Aorta (tissue), 5 donors: ENCODE results near the gene ZNF44. TPM values are rescaled to one million over a fixed set of nuclear protein-coding genes. Genes with fewer than 3 reads are reported as not detected.
A peak's percentile ranks its signal among the peaks of the same experiment; 100 is the strongest.

Experiments used
- ATAC-seq: fragments of 200-7000 bp; cut with Tn5 transposase; one replicate; pipeline ENCODE4 v1.9.1; 2022; ENCODE audit warnings: moderate library complexity; ENCODE audit not compliant: low FRiP score
- DNase-seq, 2 donors: peaks; one replicate each; pipeline ENCODE4 v3.0.0-alpha.2; 2020
- H3K27ac ChIP-seq, 2 donors: one replicate each; pipeline ENCODE4 v1.5.1; 2013; ENCODE audit warnings: low read length in 2 of 2, mild to moderate bottlenecking in 2 of 2, moderate library complexity in 2 of 2, control low read depth in 1 of 2, inconsistent platforms in 1 of 2, low read depth in 1 of 2
- H3K27me3 ChIP-seq, 2 donors: one replicate each; pipeline ENCODE4 v1.6.1; 2013; ENCODE audit warnings: control low read depth in 1 of 2, low read length in 1 of 2, mild to moderate bottlenecking in 1 of 2, moderate library complexity in 1 of 2; ENCODE audit not compliant: insufficient read depth in 2 of 2, control insufficient read depth in 1 of 2
- H3K36me3 ChIP-seq, 2 donors: one replicate each; pipeline ENCODE4 v1.6.1; 2013; ENCODE audit warnings: control low read depth in 1 of 2, low read length in 1 of 2, mild to moderate bottlenecking in 1 of 2; ENCODE audit not compliant: insufficient read depth in 2 of 2, control insufficient read depth in 1 of 2
- H3K4me1 ChIP-seq, 2 donors: one replicate each; pipeline ENCODE4 v1.6.1; 2013; ENCODE audit warnings: low read length in 2 of 2, control low read depth in 1 of 2, mild to moderate bottlenecking in 1 of 2, moderate library complexity in 1 of 2; ENCODE audit not compliant: insufficient read depth in 2 of 2, control insufficient read depth in 1 of 2
- H3K4me3 ChIP-seq, 2 donors: one replicate each; pipeline ENCODE4 v1.5.1; 2013; ENCODE audit warnings: low read length in 2 of 2, control low read depth in 1 of 2, mild to moderate bottlenecking in 1 of 2
- H3K9me3 ChIP-seq: one replicate; pipeline ENCODE4 v1.6.1; 2013; ENCODE audit warnings: mild to moderate bottlenecking, low read length; ENCODE audit not compliant: control insufficient read depth
- WGBS, 2 donors: extraction: QIAGEN DNeasy Blood & Tissue Kit; methylation state at CpG; one replicate each; pipeline ENCODE4 v1.1.7; 2013; 5-methylcytosine and 5-hydroxymethylcytosine counted together
- intact Hi-C, 2 donors: fragments of 100-400 bp; cut with DNase I; formaldehyde crosslinking; loops; one replicate each; pipeline versions ENCODE4 v1.14.2 to v1.15.0; 2022
- polyA plus RNA-seq, 2 donors: library from polyadenylated mRNA; stranded (reverse); fragments of 200-250 nt; gene quantifications; one replicate each; pipeline ENCODE4 v1.2.3, GENCODE V29; 2013
- total RNA-seq, 2 donors: library from RNA; stranded (reverse); fragmentation: NEBNext Ultra II Directional; extraction: Animal tissue kit (Norgen Biotek cat#: 25700); gene quantifications; one replicate each; pipeline ENCODE4 v1.2.1, GENCODE V29; 2021
- donor health status: healthy with polysubstance abuse.
- donor health status: Bipolar disorder and iron deficiency.
- donor health status: DM: no; HTN: no; CAD: no.
- donor health status: DM: no; HTN: no; CAD: no.
- donor health status: DM: yes; HTN: yes; CAD: no.

ZNF44 gene
- total and polyA plus RNA-seq, 4 donors = 5.4 to 19.9 (median 11.8) TPM

- no peak for DNase-seq
- peak overlapping the region in 1 of 2 donors; percentile 11 for H3K4me3 ChIP-seq
- ATAC-seq = no peak
- peaks cover 39% of the 10 kb centered on the region for H3K9me3 ChIP-seq
- no peak overlapping the region for H3K27ac ChIP-seq
- H3K27me3 ChIP-seq = no peaks in the 10 kb centered on the region
- WGBS, 2 donors = 98 to 99% methylated on average over 11 of the region's 11 CpGs
- no peaks in the 10 kb centered on the region for H3K4me1 ChIP-seq
- intact Hi-C loops = no loop called here
- H3K36me3 ChIP-seq = peaks cover 20 to 39% of the 10 kb centered on the region in 2 donors
Measured at GRCh38 chr19:12272980-12273901, 21.4 kb downstream of the ZNF44 start.

- Histone ChIP-seq H3K27me3 (no peaks in the 10 kb centered on the region), H3K4me3 (no peak overlapping the region), H3K27ac (no peak overlapping the region), H3K9me3 (peaks cover 36% of the 10 kb centered on the region), H3K36me3 (peaks cover 20 to 39% of the 10 kb centered on the region in 2 donors), H3K4me1 (no peaks in the 10 kb centered on the region)
- intact Hi-C loops = no loop called here
- no peak for ATAC-seq
- DNase-seq = no peak
- 93 to 95% methylated on average over 5 of the region's 5 CpGs for WGBS, 2 donors
Measured at GRCh38 chr19:12272386-12272785, 22.3 kb downstream of the ZNF44 start.

DNA sequence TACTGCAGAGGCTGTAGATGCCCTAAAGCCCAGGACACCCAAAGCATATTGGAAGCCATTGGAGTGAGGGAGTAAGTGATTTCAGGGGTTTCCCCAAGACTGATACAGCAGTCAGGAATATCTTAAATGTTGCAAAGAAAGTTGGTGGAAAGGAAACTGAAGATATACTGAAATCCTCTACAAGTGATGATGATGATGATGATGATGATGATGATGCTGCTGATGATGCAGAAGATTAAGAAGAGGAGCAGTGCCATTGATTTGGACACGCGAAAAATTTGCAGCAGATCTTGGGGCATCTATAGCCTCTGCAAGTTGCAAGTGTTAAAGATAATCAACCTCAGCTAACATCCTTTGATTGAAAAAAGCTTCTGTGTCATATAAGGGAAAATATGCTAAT is 23.8 kb downstream of the ZNF44 start:
- DNase-seq (no peak), ATAC-seq (no peak)
- peaks cover 30% of the 10 kb centered on the region for H3K9me3 ChIP-seq
- no peaks in the 10 kb centered on the region for H3K4me1 ChIP-seq
- no peak overlapping the region for H3K4me3 ChIP-seq
- no peaks in the 10 kb centered on the region for H3K27me3 ChIP-seq
- H3K36me3 ChIP-seq = peaks cover 20 to 36% of the 10 kb centered on the region in 2 donors
- H3K27ac ChIP-seq = no peak overlapping the region
- 98 to 99% methylated on average over 2 of the region's 2 CpGs for WGBS, 2 donors
- intact Hi-C loops = no loop called here

- intact Hi-C loops = no loop called here
- WGBS, 2 donors = 73 to 74% methylated on average over 42 to 46 of the region's 46 CpGs
- H3K36me3 ChIP-seq = peaks cover 2 to 6% of the 10 kb centered on the region in 2 donors
- DNase-seq = peak in 1 of 2 donors; percentile 69
- ATAC-seq = no peak
- no peak overlapping the region for H3K27ac ChIP-seq
- H3K4me1 ChIP-seq = no peaks in the 10 kb centered on the region
- H3K9me3 ChIP-seq = peaks cover 12% of the 10 kb centered on the region
- no peak overlapping the region for H3K4me3 ChIP-seq
- H3K27me3 ChIP-seq = no peaks in the 10 kb centered on the region
Measured at GRCh38 chr19:12265921-12266704, 28.6 kb downstream of the ZNF44 start.

DNA sequence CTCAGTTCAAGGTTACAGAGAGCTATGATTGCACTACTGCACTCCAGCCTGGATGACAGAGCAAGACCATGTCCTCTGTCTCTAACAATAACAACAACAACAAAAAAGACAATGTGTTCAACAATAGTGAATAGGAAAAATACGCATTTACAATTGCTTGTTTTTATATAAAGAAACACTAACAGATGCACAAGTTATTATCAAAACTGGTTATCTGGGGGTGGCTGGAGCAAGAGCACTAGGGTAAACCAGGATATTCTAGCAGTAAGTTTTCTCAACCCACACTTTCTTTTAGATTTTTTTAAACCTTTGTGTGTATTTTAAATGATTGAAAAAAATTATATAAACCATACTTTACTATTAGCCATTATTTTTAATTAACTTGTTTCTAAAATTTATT is 33.1 kb downstream of the ZNF44 start:
- DNase-seq = no peak
- intact Hi-C loops = no loop called here
- Histone ChIP-seq H3K4me3 (no peak overlapping the region), H3K27ac (no peak overlapping the region), H3K36me3 (no peaks in the 10 kb centered on the region), H3K9me3 (peaks cover 11% of the 10 kb centered on the region), H3K4me1 (no peaks in the 10 kb centered on the region), H3K27me3 (no peaks in the 10 kb centered on the region)
- no peak for ATAC-seq
- WGBS, 2 donors = 92 to 99% methylated on average over 1 of the region's 1 CpG

GRCh38 chr19:12260861-12261260 is 33.8 kb downstream of the ZNF44 start:
- no peaks in the 10 kb centered on the region for H3K27me3 ChIP-seq
- DNase-seq (no peak), ATAC-seq (no peak)
- H3K4me3 ChIP-seq = no peak overlapping the region
- H3K4me1 ChIP-seq = no peaks in the 10 kb centered on the region
- H3K9me3 ChIP-seq = peaks cover 9% of the 10 kb centered on the region
- H3K27ac ChIP-seq = no peak overlapping the region
- WGBS, 2 donors = 88 to 93% methylated on average over 3 of the region's 3 CpGs
- H3K36me3 ChIP-seq = no peaks in the 10 kb centered on the region
- intact Hi-C loops = no loop called here

DNA sequence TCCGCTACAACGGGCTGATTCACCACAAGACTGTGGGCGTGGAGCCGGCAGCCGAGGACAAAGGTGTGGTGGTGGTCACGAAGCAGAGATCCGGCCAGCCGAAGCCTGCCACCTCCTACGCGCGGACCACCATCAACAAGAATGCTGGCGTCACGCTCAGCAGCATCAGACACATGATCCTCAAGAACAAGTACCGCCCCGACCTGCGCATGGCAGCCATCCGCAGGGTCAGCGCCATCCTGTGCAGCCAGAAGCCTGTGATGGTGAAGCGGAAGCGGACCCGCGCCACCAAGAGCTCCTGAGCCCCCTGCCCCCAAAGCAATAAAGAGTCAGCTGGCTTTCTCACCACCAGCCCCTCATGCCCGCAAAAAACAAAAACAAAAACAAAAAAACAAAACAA is 34.4 kb downstream of the ZNF44 start:
- ATAC-seq (no peak), DNase-seq (no peak)
- H3K4me1 ChIP-seq = no peaks in the 10 kb centered on the region
- peaks cover 10% of the 10 kb centered on the region for H3K9me3 ChIP-seq
- intact Hi-C loops = no loop called here
- no peak overlapping the region for H3K4me3 ChIP-seq
- H3K27me3 ChIP-seq = no peaks in the 10 kb centered on the region
- 97% methylated on average over 23 of the region's 23 CpGs for WGBS, 2 donors
- H3K27ac ChIP-seq = no peak overlapping the region
- no peaks in the 10 kb centered on the region for H3K36me3 ChIP-seq

GRCh38 chr19:12255372-12255771 is 39.3 kb downstream of the ZNF44 start:
- no peak overlapping the region for H3K27ac ChIP-seq
- H3K9me3 ChIP-seq = peaks cover 7% of the 10 kb centered on the region
- H3K4me1 ChIP-seq = no peaks in the 10 kb centered on the region
- 83 to 86% methylated on average over 3 of the region's 3 CpGs for WGBS, 2 donors
- no peak for ATAC-seq
- no peak overlapping the region for H3K4me3 ChIP-seq
- intact Hi-C loops = no loop called here
- no peak for DNase-seq
- no peaks in the 10 kb centered on the region for H3K36me3 ChIP-seq
- no peaks in the 10 kb centered on the region for H3K27me3 ChIP-seq
